Measurements from ENCODE around the gene PROSER2. TPM values are rescaled to one million over a fixed set of nuclear protein-coding genes. Genes with fewer than 3 reads are reported as not detected.
A peak's percentile ranks its signal among the peaks of the same experiment; 100 is the strongest.

The PROSER2 gene
- total RNA-seq, 1 donor: 6.9 TPM

DNA sequence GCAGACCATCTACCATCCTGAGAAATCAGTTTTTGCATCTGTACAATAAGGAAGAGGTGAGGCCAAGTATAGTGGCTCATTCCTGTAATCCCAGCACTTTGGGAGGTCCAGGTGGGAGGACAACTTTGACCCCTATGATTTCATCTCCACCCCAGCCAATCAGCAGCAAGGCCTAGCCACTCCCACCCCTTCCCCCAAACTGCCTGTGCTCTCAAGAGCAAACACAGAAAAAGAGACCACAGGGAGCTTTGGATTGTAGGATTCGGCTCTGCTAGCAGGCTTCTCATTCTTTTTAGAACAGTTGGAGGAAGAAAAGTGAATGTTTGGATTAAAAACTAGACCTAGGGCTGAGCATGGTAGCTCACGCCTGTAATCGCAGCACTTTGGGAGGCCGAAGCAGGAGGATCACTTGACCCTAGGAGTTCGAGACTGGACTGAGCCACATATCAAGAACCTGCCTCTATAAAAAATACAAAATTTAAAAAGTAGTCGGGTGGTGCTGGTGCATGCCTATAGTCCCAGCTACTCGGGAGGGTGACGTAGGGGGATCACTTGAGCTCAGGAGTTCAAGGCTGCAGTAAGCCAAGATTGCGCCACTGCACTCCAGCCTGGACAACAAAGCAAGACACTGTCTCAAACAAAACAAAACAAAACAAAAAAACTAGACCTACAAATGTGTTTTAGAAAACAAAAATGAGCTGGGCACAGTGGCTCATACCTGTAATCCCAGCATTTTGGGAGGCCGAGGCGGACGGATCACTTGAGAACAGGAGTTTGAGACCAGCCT is 25.1 kb upstream of the PROSER2 start:
- no peak for DNase-seq (ENCODE audit: insufficient read length, low spot score, missing footprints)
- peaks cover 7% of the 10 kb centered on the region for H3K4me1 ChIP-seq (ENCODE audit: insufficient read depth, low read length)
- no peak overlapping the region for H3K4me2 ChIP-seq (ENCODE audit: insufficient read depth, low read length)
- H2AFZ ChIP-seq (ENCODE audit: low read length): no peak overlapping the region
- no peaks in the 10 kb centered on the region for H3K9me3 ChIP-seq (ENCODE audit: low read depth, low read length)
- no peak overlapping the region for H3K27ac ChIP-seq (ENCODE audit: low read depth, low read length)
- H3K36me3 ChIP-seq (ENCODE audit: insufficient read depth, low read length): no peaks in the 10 kb centered on the region
- no peaks in the 10 kb centered on the region for H3K79me2 ChIP-seq (ENCODE audit: insufficient read depth, low read length)
- H4K20me1 ChIP-seq (ENCODE audit: insufficient read depth, low read length): no peaks in the 10 kb centered on the region
- no peak overlapping the region for H3K4me3 ChIP-seq (ENCODE audit: insufficient read depth, low read length)
- H3K27me3 ChIP-seq (ENCODE audit: insufficient read depth, low read length): no peaks in the 10 kb centered on the region
- TF ChIP-seq, protein P1, sequence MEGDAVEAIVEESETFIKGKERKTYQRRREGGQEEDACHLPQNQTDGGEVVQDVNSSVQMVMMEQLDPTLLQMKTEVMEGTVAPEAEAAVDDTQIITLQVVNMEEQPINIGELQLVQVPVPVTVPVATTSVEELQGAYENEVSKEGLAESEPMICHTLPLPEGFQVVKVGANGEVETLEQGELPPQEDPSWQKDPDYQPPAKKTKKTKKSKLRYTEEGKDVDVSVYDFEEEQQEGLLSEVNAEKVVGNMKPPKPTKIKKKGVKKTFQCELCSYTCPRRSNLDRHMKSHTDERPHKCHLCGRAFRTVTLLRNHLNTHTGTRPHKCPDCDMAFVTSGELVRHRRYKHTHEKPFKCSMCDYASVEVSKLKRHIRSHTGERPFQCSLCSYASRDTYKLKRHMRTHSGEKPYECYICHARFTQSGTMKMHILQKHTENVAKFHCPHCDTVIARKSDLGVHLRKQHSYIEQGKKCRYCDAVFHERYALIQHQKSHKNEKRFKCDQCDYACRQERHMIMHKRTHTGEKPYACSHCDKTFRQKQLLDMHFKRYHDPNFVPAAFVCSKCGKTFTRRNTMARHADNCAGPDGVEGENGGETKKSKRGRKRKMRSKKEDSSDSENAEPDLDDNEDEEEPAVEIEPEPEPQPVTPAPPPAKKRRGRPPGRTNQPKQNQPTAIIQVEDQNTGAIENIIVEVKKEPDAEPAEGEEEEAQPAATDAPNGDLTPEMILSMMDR (IDR thresholded peaks at IDR 0.05; ENCODE audit: extremely low read depth, low read depth, low read length): no peak

DNA sequence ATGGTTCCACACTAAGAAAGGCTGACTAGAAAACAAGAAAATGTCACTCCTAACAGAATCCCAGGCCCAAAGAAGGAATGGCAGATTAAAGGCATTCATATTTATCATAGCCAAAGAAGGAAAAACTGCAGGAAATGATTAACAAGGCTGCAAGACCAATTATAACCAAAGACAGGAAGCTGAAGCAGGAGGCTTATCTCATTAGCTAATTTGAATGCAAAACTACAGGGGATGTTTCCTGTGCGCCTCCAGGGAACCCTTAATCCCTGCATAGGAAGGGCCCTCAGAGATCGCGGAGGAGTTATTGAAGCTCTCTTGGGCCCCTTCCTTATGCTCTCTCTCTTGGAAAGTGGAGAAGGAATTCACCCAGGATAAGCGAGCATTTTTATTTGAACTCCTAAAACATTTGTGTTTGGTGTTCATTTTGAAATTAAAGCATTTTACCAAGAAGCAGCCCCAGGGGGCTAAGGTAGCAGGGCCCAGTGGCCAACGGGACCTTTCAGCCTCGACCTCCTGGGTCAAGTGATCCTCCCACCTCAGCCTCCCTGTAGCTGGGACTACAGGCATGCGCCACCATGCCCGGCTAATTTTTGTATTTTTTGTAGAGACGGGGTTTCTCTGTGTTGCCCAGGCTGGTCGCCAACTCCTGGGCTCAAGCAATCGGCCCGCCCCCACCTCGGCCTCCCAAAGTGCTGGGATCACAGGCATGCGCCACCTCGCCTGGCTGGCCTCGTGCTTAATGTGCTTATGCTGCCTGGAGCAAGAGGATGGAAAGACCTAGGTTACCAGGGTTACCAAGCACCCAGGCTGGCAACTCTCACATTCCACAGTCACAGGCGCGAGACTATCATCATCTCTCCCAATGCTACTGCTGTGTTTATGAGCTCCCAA is 24.1 kb upstream of the PROSER2 start:
- no peak overlapping the region for H3K4me3 ChIP-seq (ENCODE audit: insufficient read depth, low read length)
- DNase-seq (ENCODE audit: insufficient read length, low spot score, missing footprints): peak; percentile 86
- no peaks in the 10 kb centered on the region for H3K9me3 ChIP-seq (ENCODE audit: low read depth, low read length)
- H4K20me1 ChIP-seq (ENCODE audit: insufficient read depth, low read length): no peaks in the 10 kb centered on the region
- H3K4me2 ChIP-seq (ENCODE audit: insufficient read depth, low read length): no peak overlapping the region
- no peaks in the 10 kb centered on the region for H3K27me3 ChIP-seq (ENCODE audit: insufficient read depth, low read length)
- H3K27ac ChIP-seq (ENCODE audit: low read depth, low read length): no peak overlapping the region
- TF ChIP-seq, protein P1 (IDR thresholded peaks at IDR 0.05; ENCODE audit: extremely low read depth, low read depth, low read length): no peak
- H3K36me3 ChIP-seq (ENCODE audit: insufficient read depth, low read length): no peaks in the 10 kb centered on the region
- H3K79me2 ChIP-seq (ENCODE audit: insufficient read depth, low read length): no peaks in the 10 kb centered on the region
- H3K4me1 ChIP-seq (ENCODE audit: insufficient read depth, low read length): peaks cover 1% of the 10 kb centered on the region
- H2AFZ ChIP-seq (ENCODE audit: low read length): peak overlapping the region; percentile 68

DNA sequence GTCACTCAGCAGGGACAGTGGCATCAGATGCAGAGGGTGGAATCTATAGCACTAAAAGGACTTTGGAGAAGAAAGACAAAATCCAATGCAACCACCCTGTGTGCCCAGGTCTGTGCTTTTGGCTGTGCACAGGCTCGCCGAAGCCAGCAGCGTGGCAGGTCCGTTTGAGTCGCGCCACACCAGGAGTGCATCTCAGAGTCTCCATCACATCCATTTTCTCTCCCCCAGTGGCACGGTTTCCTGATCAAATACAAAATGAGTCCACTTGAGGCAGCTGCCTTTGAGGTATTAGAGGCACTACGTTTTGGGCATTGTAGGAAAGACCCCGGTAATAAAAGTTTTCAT is 23.4 kb upstream of the PROSER2 start:
- no peaks in the 10 kb centered on the region for H3K4me1 ChIP-seq (ENCODE audit: insufficient read depth, low read length)
- no peak overlapping the region for H3K4me2 ChIP-seq (ENCODE audit: insufficient read depth, low read length)
- no peaks in the 10 kb centered on the region for H3K79me2 ChIP-seq (ENCODE audit: insufficient read depth, low read length)
- H3K4me3 ChIP-seq (ENCODE audit: insufficient read depth, low read length): no peak overlapping the region
- no peaks in the 10 kb centered on the region for H3K9me3 ChIP-seq (ENCODE audit: low read depth, low read length)
- H3K27me3 ChIP-seq (ENCODE audit: insufficient read depth, low read length): no peaks in the 10 kb centered on the region
- DNase-seq (ENCODE audit: insufficient read length, low spot score, missing footprints): no peak
- H3K27ac ChIP-seq (ENCODE audit: low read depth, low read length): no peak overlapping the region
- H4K20me1 ChIP-seq (ENCODE audit: insufficient read depth, low read length): no peaks in the 10 kb centered on the region
- no peaks in the 10 kb centered on the region for H3K36me3 ChIP-seq (ENCODE audit: insufficient read depth, low read length)
- H2AFZ ChIP-seq (ENCODE audit: low read length): no peak overlapping the region
- TF ChIP-seq, protein P1 (IDR thresholded peaks at IDR 0.05; ENCODE audit: extremely low read depth, low read depth, low read length): no peak

DNA sequence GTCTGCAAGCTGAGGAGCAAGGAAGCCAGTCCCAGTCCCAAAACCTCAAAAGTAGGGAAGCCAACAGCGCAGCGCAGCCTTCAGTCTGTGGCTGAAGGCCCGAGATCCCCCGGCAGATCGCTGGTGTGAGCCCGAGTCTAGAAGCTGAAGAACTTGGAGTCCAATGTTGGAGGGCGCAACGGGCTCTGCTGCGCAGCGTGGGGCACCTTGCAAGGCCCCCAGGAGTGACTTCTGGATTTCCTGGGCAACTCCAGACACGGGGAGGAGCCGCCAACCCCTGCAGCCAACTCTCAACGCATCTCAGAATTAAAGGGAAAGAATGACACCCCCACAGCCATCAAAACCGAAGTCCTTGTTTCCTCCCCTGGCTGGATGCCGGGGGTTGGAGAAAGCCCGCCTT is 18.8 kb upstream of the PROSER2 start:
- no peak overlapping the region for H2AFZ ChIP-seq (ENCODE audit: low read length)
- no peaks in the 10 kb centered on the region for H3K79me2 ChIP-seq (ENCODE audit: insufficient read depth, low read length)
- no peak overlapping the region for H3K4me3 ChIP-seq (ENCODE audit: insufficient read depth, low read length)
- no peak for DNase-seq (ENCODE audit: insufficient read length, low spot score, missing footprints)
- no peaks in the 10 kb centered on the region for H3K4me1 ChIP-seq (ENCODE audit: insufficient read depth, low read length)
- no peaks in the 10 kb centered on the region for H3K9me3 ChIP-seq (ENCODE audit: low read depth, low read length)
- no peak overlapping the region for H3K4me2 ChIP-seq (ENCODE audit: insufficient read depth, low read length)
- peaks cover 6% of the 10 kb centered on the region for H3K27me3 ChIP-seq (ENCODE audit: insufficient read depth, low read length)
- H4K20me1 ChIP-seq (ENCODE audit: insufficient read depth, low read length): no peaks in the 10 kb centered on the region
- TF ChIP-seq, protein P1 (IDR thresholded peaks at IDR 0.05; ENCODE audit: extremely low read depth, low read depth, low read length): no peak
- no peak overlapping the region for H3K27ac ChIP-seq (ENCODE audit: low read depth, low read length)
- no peaks in the 10 kb centered on the region for H3K36me3 ChIP-seq (ENCODE audit: insufficient read depth, low read length)
